Astrocyte (in vitro differentiated cells and primary cell): ENCODE results near the gene GADL1.

Source experiments
- CTCF ChIP-seq: IDR thresholded peaks from 2 replicates; pipeline ENCODE4 v1.5.1; 2011; ENCODE audit warnings: low read depth, mild to moderate bottlenecking, inconsistent platforms, low read length, moderate library complexity; ENCODE audit not compliant: insufficient read depth
- EZH2 ChIP-seq: IDR thresholded peaks from 2 replicates; pipeline ENCODE4 v1.6.1; 2012; ENCODE audit warnings: mild to moderate bottlenecking, low read length, inconsistent platforms; ENCODE audit not compliant: insufficient read depth

GRCh38 chr3:30711867-30712266 lies 182.6 kb downstream of the GADL1 start:
- TF ChIP-seq CTCF: no peak
- TF ChIP-seq EZH2: no peak
